Activated effector memory CD4-positive, alpha-beta T cell treated with anti-CD3 and anti-CD28 coated beads, Interleukin-2, amount 50 U/mL, for 16 hours (primary cell): ENCODE measurements around the gene GNL1.
A peak's percentile ranks its signal among the peaks of the same experiment; 100 is the strongest.

Experiments
- DNase-seq: peaks from one replicate; pipeline ENCODE4 v3.0.0-alpha.2; 2020

GNL1 gene

GRCh38 chr6:30556066-30556905 is at the start of gene GNL1:
Gene GNL1 (minus strand): TSS chr6:30556489. CDS start chr6:30556203, 286 bp downstream.
- DNase-seq, result peak; percentile 100

GRCh38 chr6:30603961-30604360 is 47.7 kb upstream of the GNL1 start:
- DNase-seq, result peak; percentile 48

- no peak for DNase-seq
Measured at GRCh38 chr6:30601815-30602641, 45.7 kb upstream of the GNL1 start.

- no peak for DNase-seq
Measured at GRCh38 chr6:30601436-30601814, 45.1 kb upstream of the GNL1 start.

GRCh38 chr6:30600451-30600961 is 44.2 kb upstream of the GNL1 start:
- DNase-seq, result no peak

- no peak for DNase-seq
Measured at GRCh38 chr6:30599625-30600324, 43.5 kb upstream of the GNL1 start.

- no peak for DNase-seq
Measured at GRCh38 chr6:30598912-30599624, 42.8 kb upstream of the GNL1 start.

GRCh38 chr6:30597315-30598144 is 41.2 kb upstream of the GNL1 start:
- peak; percentile 91 for DNase-seq

- no peak for DNase-seq
Measured at GRCh38 chr6:30592287-30592686, 36.0 kb upstream of the GNL1 start.

- no peak for DNase-seq
Measured at GRCh38 chr6:30591008-30591407, 34.7 kb upstream of the GNL1 start.

GRCh38 chr6:30590509-30590908 is 34.2 kb upstream of the GNL1 start:
- DNase-seq, result no peak

- no peak for DNase-seq
Measured at GRCh38 chr6:30589754-30590358, 33.6 kb upstream of the GNL1 start.

GRCh38 chr6:30583921-30584320 is 27.6 kb upstream of the GNL1 start:
- no peak for DNase-seq

- DNase-seq, result no peak
Measured at GRCh38 chr6:30578051-30578450, 21.8 kb upstream of the GNL1 start.

GRCh38 chr6:30573113-30573512 is 16.8 kb upstream of the GNL1 start:
- DNase-seq, result no peak

GRCh38 chr6:30572148-30572547 is 15.9 kb upstream of the GNL1 start:
- no peak for DNase-seq

- no peak for DNase-seq
Measured at GRCh38 chr6:30571762-30572082, 15.4 kb upstream of the GNL1 start.

- peak; percentile 100 for DNase-seq
Measured at GRCh38 chr6:30571075-30571761, 14.9 kb upstream of the GNL1 start, which contains the start of gene ABCF1. Gene ABCF1 (plus strand): TSS chr6:30571442. CDS start chr6:30571488, 46 bp downstream.

- no peak for DNase-seq
Measured at GRCh38 chr6:30570740-30571074, 14.4 kb upstream of the GNL1 start.

GRCh38 chr6:30570263-30570662 is 14.0 kb upstream of the GNL1 start:
- no peak for DNase-seq

GRCh38 chr6:30568245-30568644 is 12.0 kb upstream of the GNL1 start:
- peak; percentile 74 for DNase-seq
